Adrenal gland (tissue), 5 donors: ENCODE results near the gene ADH6.

Experiments
- POLR2A ChIP-seq, 2 donors: fragments of 450-650 bp; IDR thresholded peaks; one replicate each; pipeline ENCODE4 v1.6.1; 2017; ENCODE audit warnings: antibody characterized with exemption in 2 of 2, mild to moderate bottlenecking in 2 of 2, moderate library complexity in 1 of 2
- TF ChIP-seq, protein P1 (sequence below), 6 experiments: fragments of 450-650 bp in 4 of 6; fragments of 200-600 bp in 2 of 6; sonication (generic) in 1 of 6; IDR thresholded peaks; 1 replicate in 5 of 6; 2 replicates in 1 of 6; pipeline versions ENCODE4 v1.5.1 to v1.8.0; 2016 to 2021; ENCODE audit warnings: antibody characterized with exemption in 6 of 6, mild to moderate bottlenecking in 2 of 6, moderate library complexity in 1 of 6
- donor health status: DM: no; HTN: no; CAD: no.

DNA sequence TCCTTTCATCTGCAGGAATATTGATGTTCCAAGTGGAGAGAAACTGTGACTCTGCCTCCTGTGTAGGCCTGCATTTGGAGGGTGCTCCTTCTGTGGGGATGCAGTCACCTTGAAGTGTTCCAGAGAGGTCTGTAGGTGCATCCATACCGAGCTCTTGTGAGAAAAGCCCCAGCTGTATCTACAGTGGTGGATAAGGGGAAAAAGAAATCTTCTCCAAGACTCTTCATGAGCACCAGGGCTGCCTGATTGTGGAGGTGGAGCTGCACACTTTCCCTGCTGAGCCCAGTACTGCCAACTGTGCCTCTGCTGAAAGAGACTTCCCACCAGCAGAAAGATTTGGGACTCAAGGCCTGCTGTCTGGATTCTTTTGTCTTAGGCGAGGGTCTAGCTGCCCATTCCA, 39.9 kb downstream of the ADH6 start:
- TF ChIP-seq, protein P1, sequence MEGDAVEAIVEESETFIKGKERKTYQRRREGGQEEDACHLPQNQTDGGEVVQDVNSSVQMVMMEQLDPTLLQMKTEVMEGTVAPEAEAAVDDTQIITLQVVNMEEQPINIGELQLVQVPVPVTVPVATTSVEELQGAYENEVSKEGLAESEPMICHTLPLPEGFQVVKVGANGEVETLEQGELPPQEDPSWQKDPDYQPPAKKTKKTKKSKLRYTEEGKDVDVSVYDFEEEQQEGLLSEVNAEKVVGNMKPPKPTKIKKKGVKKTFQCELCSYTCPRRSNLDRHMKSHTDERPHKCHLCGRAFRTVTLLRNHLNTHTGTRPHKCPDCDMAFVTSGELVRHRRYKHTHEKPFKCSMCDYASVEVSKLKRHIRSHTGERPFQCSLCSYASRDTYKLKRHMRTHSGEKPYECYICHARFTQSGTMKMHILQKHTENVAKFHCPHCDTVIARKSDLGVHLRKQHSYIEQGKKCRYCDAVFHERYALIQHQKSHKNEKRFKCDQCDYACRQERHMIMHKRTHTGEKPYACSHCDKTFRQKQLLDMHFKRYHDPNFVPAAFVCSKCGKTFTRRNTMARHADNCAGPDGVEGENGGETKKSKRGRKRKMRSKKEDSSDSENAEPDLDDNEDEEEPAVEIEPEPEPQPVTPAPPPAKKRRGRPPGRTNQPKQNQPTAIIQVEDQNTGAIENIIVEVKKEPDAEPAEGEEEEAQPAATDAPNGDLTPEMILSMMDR (IDR thresholded peaks at IDR 0.05): no peak
- no peak for TF ChIP-seq POLR2A (IDR thresholded peaks at IDR 0.05)
